Measurements from ENCODE around the gene PSMC2. TPM values are rescaled to one million over a fixed set of nuclear protein-coding genes. Genes with fewer than 3 reads are reported as not detected.

Gene PSMC2
- total RNA-seq, 4 donors from 2014 or later, result 40.8 to 81.7 (median 63.3) TPM

DNA sequence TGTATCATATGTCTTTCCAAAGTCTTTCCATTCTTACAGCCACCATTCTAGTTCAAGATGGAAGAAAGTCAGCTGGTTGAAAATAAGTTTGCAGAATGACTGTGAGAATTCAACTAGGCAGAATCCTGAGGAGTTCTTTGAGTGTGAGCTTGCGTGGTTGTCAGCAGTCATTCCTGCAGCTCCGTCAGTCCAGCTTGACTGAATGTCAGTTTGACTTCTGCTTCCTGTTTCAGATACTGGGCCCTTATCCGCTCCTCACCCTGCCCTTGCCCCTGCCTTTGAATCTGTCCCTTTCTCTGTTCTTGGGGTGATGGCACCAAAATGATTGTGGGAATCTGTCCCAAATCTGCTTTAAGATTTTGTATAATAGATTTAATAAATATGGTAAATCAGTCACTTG lies 70.8 kb downstream of the PSMC2 start:
- Histone ChIP-seq H3K9me3 (no peaks in the 10 kb centered on the region), H3K27ac (no peak overlapping the region), H3K4me3 (no peak overlapping the region), H3K4me1 (no peaks in the 10 kb centered on the region), H3K27me3 (no peaks in the 10 kb centered on the region), H3K36me3 (no peaks in the 10 kb centered on the region)
- DNase-seq, result no peak
- TF ChIP-seq CTCF (IDR thresholded peaks at IDR 0.05) (no peak), POLR2A (IDR thresholded peaks at IDR 0.05) (no peak)

Small RNAs within 50 kb of the gene (small RNA-seq; reads per million reads assigned to genes)
- gene RPS29P16, result 0 reads per million in 2 donors

Other genes starting within 250 kb of the PSMC2 start
- gene NAPEPLD, start 198.5 kb upstream of the PSMC2 start, total RNA-seq, result 10 to 100 TPM; 28.9 to 75.5 (median 71.2) TPM
- 10 to 100 TPM; 35.5 to 48.2 (median 37.7) TPM for gene PMPCB, start 50.2 kb upstream of the PSMC2 start, total RNA-seq
- 10 to 100 TPM; 14.7 to 52.0 (median 20.8) TPM for gene DNAJC2, start 2.9 kb upstream of the PSMC2 start, total RNA-seq
- under 1 TPM in 1 of 4 donors, not detected in 3; 0.54 TPM for gene SLC26A5, start 98.6 kb downstream of the PSMC2 start, total RNA-seq